KOPT-K1 (cell line): ENCODE data around the gene ZBTB25.
A peak's percentile ranks its signal among the peaks of the same experiment; 100 is the strongest.

Experiments used
- H3K27ac ChIP-seq: fragments of 200-600 bp; sonication (generic); 2 replicates; pipeline ENCODE4 v1.5.1; 2016; ENCODE audit warnings: antibody characterized with exemption, mild to moderate bottlenecking, low read depth, low read length; ENCODE audit not compliant: poor library complexity, severe bottlenecking
- H3K36me3 ChIP-seq: fragments of 200-600 bp; sonication (generic); 2 replicates; pipeline ENCODE4 v1.5.1; 2017; ENCODE audit warnings: antibody characterized with exemption, mild to moderate bottlenecking, low read length, moderate library complexity; ENCODE audit not compliant: insufficient read depth
- H3K9me3 ChIP-seq: fragments of 200-600 bp; sonication (generic); 2 replicates; pipeline ENCODE4 v1.5.1; 2017; ENCODE audit warnings: antibody characterized with exemption, low read length, mild to moderate bottlenecking; ENCODE audit not compliant: insufficient read depth, poor library complexity, severe bottlenecking

The ZBTB25 gene

GRCh38 chr14:64467566-64467965 is 36.1 kb downstream of the ZBTB25 start:
- no peaks in the 10 kb centered on the region for H3K9me3 ChIP-seq
- peaks cover 6% of the 10 kb centered on the region; the same call in 1 of the 2 replicates for H3K36me3 ChIP-seq
- H3K27ac ChIP-seq: no peak overlapping the region

DNA sequence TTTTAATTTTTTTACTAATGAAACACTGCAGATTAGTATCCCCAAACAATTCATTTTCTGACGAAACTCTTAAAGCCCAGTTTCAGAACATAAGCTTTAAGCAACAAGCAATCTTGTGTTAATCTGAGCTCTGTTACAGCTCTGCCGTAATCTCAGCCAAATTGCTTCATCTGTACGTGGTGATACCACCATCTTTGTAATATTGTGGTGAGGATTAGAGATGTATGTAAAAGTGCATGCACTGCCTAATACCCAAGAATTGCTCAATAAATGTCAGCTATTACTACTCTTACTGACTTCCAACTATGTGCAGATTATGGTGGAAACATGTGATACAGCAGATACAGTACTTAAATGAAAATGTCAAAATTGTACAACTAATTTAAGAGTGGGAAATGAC is 36.5 kb downstream of the ZBTB25 start:
- Histone ChIP-seq H3K36me3 (peaks cover 11% of the 10 kb centered on the region), H3K9me3 (no peaks in the 10 kb centered on the region), H3K27ac (no peak overlapping the region)

GRCh38 chr14:64465831-64466554 is 37.6 kb downstream of the ZBTB25 start:
- peaks cover 22% of the 10 kb centered on the region for H3K36me3 ChIP-seq
- H3K9me3 ChIP-seq: no peaks in the 10 kb centered on the region
- H3K27ac ChIP-seq: peak overlapping the region; percentile 65

DNA sequence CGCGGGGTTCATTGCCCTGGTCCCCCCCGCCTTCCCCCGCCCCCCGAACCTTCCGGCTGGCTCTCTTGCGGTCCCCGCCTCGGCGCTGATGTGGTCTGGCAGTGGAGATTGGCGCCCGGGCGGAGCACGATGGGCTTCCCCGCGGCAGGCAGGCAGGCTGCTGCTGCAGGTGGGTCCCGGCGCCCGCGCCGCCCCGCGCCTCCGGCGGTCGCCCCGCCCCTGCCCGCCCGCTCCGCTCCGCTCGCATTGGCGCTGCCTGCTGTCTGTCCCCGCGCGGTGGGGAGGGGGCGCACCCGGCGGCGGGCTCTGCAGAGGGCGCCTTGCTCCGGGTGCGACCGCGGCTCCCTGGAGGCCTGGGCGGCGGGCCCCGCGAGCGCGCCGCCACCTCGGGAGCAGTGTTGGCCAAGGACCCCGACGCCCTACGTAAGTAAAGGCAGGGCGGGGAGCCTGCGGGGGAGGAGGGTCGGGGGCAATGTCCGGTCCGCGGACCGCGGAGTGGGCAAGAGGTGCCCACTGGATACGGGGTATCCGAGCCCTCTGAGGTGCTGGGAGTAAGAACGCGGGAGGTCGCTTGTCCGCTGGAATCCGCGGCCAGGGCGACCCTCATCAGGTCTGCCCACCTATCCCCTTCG is 38.3 kb downstream of the ZBTB25 start, which contains the start of gene AKAP5:
Gene AKAP5, plus strand, starts transcription at position 309 of the 632 bp plus-strand sequence. CDS start 2,896 bp downstream, outside the sequence.
- H3K36me3 ChIP-seq: peaks cover 28% of the 10 kb centered on the region
- H3K27ac ChIP-seq: peak within 1 kb of the TSS; percentile 65
- H3K9me3 ChIP-seq: no peaks in the 10 kb centered on the region

DNA sequence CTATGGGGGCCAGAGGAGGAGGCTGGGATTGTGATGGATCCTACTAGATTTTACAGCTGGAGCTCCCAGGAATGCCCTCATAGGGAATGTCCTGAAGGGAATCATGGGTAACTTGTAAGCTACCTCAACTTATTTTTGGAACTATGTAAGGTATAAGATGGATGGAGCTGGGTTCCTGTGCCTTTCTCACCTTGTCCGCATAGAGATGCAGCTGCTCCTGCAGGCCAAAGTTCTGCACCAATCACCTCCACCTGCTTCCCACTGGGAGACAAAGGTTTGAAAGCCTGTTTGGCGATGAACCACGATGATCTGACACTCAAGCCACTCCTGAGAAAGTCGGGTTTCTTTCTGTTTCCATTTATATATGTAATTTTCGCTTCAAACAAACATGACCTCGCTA is 39.0 kb downstream of the ZBTB25 start:
- peaks cover 34% of the 10 kb centered on the region for H3K36me3 ChIP-seq
- peak overlapping the region; percentile 65 for H3K27ac ChIP-seq
- H3K9me3 ChIP-seq: no peaks in the 10 kb centered on the region

DNA sequence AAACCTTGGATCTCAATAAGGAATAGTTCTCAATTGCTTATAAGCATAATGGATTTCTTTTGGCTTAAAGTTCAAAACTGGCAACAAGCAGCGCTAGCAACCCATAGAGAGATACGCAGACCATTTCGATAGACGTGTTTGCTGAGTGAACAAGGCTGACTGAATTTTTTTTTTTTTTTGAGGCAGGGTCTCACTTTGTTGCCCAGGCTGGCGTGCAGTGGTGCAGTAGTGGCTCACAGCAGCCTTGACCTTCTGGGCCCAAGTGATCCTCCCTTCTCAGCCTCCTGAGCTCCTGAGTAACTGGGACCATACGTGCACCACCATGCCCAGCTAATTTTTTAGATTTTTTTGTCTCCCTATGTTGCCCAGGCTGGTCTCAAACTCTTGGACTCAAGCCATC is 39.8 kb downstream of the ZBTB25 start:
- no peaks in the 10 kb centered on the region for H3K9me3 ChIP-seq
- peaks cover 42% of the 10 kb centered on the region for H3K36me3 ChIP-seq
- no peak overlapping the region for H3K27ac ChIP-seq

- no peak overlapping the region for H3K27ac ChIP-seq
- peaks cover 49% of the 10 kb centered on the region for H3K36me3 ChIP-seq
- no peaks in the 10 kb centered on the region for H3K9me3 ChIP-seq
Observed at GRCh38 chr14:64463195-64463594, 40.4 kb downstream of the ZBTB25 start.

GRCh38 chr14:64461221-64461620 is 42.4 kb downstream of the ZBTB25 start:
- Histone ChIP-seq H3K27ac (no peak overlapping the region), H3K36me3 (peaks cover 68% of the 10 kb centered on the region), H3K9me3 (no peaks in the 10 kb centered on the region)

DNA sequence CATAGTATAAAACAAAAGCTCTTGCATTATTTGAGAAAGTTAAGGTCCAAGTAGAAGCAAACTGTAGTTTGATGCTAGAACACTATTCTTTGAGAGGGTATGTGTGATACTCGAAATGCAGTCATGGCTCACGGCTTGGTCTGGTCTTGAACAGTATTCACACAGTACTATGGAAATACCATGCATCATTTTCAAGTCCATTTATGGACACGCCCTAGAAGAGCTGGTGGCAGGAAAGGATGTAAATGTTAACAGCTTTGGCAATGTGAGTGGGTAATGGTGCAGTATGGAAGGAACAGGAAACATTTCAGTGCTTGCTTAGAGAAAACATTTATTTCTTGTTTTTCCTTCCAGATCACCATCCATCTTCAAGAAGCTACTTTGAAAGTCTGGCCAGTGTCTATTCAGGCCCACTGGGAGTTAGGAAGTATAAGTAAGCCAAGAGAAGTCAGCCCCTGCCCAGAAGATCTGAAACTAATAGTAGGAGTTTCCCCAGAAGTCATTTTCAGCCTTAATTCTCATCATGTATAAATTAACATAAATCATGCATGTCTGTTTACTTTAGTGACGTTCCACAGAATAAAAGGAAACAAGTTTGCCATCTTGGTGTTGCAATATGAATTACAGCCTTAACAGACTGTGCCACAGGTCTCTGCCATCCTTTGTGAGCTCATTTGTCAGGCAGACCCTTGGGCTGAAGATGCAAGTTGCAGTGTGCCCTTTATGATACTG is 44.1 kb downstream of the ZBTB25 start:
- Histone ChIP-seq H3K27ac (no peak overlapping the region), H3K36me3 (peaks cover 85% of the 10 kb centered on the region), H3K9me3 (no peaks in the 10 kb centered on the region)

- Histone ChIP-seq H3K36me3 (peaks cover 99% of the 10 kb centered on the region), H3K27ac (no peak overlapping the region)
Observed at GRCh38 chr14:64454671-64455070, 49.0 kb downstream of the ZBTB25 start.

DNA sequence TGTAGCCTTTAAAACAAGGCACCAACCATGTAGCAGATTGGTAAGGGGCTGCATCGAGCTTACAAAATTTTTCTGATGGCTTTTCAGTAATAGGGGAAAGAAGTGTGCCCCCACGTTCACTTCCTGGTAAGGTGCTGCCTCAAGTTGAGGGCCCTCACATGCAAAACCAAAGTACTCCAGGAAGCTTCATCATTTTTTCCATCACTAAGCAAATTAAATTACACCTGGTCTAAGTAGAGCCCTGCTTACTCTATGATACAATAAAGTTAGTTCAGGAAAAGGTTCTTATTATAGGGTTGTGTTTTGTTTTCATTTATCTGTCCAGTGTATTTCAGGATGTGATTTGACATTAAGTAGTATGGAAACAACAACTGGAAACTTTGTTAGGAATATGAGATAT is 53.4 kb downstream of the ZBTB25 start:
- peaks cover 96% of the 10 kb centered on the region for H3K36me3 ChIP-seq
- no peaks in the 10 kb centered on the region for H3K9me3 ChIP-seq
- no peak overlapping the region for H3K27ac ChIP-seq

More at GRCh38 chr14:64454671-64455070, 49.0 kb downstream of the ZBTB25 start:
- H3K9me3 ChIP-seq: no peaks in the 10 kb centered on the region

DNA sequence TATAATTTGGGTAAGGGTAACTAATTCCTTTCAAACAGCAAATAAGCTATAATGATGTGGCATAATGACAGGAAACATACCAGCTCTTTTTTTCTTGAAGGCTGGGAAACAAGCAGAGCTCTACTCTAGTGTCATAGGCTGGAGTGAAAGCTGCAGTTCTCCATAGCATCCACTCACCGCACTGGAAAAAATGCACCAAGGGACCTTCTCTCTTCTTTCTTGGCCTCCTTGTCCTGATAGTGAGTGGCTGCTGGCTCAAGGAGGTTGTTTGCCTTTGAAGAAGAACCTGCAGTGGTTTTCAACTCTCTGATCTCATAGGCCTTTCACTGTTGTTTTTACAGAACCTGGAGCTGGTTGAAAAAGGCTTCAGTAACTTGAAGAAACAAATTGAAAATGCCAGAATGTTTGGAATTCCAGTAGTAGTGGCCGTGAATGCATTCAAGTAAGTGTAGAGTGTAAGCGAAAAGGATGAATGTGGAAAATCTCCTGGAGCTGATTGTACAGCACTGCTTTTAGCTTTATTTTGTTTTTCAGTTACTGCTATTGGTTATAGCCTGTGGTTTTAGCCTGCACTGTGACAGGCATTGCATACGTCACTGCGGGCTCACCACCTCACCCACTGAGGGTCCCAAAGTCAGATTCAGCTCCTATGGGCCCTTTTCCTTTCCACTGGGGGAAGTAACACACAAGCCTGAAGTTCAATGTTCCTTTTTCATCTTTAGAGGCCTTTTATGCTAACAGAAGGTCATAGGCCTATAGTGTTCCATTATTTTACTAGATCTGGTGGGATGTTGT is 55.6 kb downstream of the ZBTB25 start:
- Histone ChIP-seq H3K9me3 (no peaks in the 10 kb centered on the region), H3K27ac (no peak overlapping the region), H3K36me3 (peaks cover 96% of the 10 kb centered on the region)

- Histone ChIP-seq H3K36me3 (peaks cover 97% of the 10 kb centered on the region), H3K9me3 (no peaks in the 10 kb centered on the region), H3K27ac (no peak overlapping the region)
Observed at GRCh38 chr14:64444984-64445845, 58.4 kb downstream of the ZBTB25 start.

- H3K36me3 ChIP-seq: peaks cover 97% of the 10 kb centered on the region
- no peaks in the 10 kb centered on the region for H3K9me3 ChIP-seq
- H3K27ac ChIP-seq: no peak overlapping the region
Observed at GRCh38 chr14:64444140-64444539, 59.5 kb downstream of the ZBTB25 start.
